HG03159 (cell line): ENCODE measurements around the gene SLC44A4.
"Not testable (repeated sequence)": the region's sequence is repeated elsewhere in the genome, so short reads cannot be mapped to it uniquely, and the experiment has no call there.

Experiments used
- ATAC-seq: cut with Tn5 transposase; IDR thresholded peaks from one replicate; pipeline ENCODE4 v1.9.1; 2021; ENCODE audit warnings: mild to moderate bottlenecking, moderate library complexity; ENCODE audit not compliant: unreplicated experiment

SLC44A4 gene

GRCh38 chr6:31878726-31879125, at the start of gene SLC44A4:
Gene SLC44A4 (minus strand): TSS chr6:31878997. CDS start chr6:31878980, 17 bp downstream.
- ATAC-seq, result no peak

- no peak for ATAC-seq
These were observed 49.8 kb upstream of the SLC44A4 start for GRCh38 chr6:31928672-31928939.

GRCh38 chr6:31927863-31928671, 49.3 kb upstream of the SLC44A4 start:
- ATAC-seq, result no peak

GRCh38 chr6:31927242-31927862, 48.6 kb upstream of the SLC44A4 start, which contains the start of gene C2:
Gene C2 (plus strand): TSS chr6:31927717. CDS start chr6:31927753, 36 bp downstream.
- ATAC-seq, result no peak

- no peak for ATAC-seq
These were observed 44.1 kb upstream of the SLC44A4 start for GRCh38 chr6:31922942-31923341.

- ATAC-seq, result no peak
These were observed 42.0 kb upstream of the SLC44A4 start for GRCh38 chr6:31920811-31921210.

- no peak for ATAC-seq
These were observed 41.0 kb upstream of the SLC44A4 start for GRCh38 chr6:31919624-31920303.

- ATAC-seq, result no peak
These were observed 39.4 kb upstream of the SLC44A4 start for GRCh38 chr6:31918069-31918720.

- ATAC-seq, result no peak
These were observed 37.0 kb upstream of the SLC44A4 start for GRCh38 chr6:31915756-31916155.

- no peak for ATAC-seq
These were observed 36.6 kb upstream of the SLC44A4 start for GRCh38 chr6:31915351-31915750.

GRCh38 chr6:31911826-31912585, 33.2 kb upstream of the SLC44A4 start:
- ATAC-seq, result no peak

GRCh38 chr6:31909298-31909697, 30.5 kb upstream of the SLC44A4 start:
- not testable (repeated sequence) for ATAC-seq

GRCh38 chr6:31908791-31909190, 30.0 kb upstream of the SLC44A4 start:
- no peak for ATAC-seq

GRCh38 chr6:31908255-31908654, 29.5 kb upstream of the SLC44A4 start:
- ATAC-seq, result not testable (repeated sequence)

GRCh38 chr6:31907158-31907813, 28.5 kb upstream of the SLC44A4 start:
- no peak for ATAC-seq

- ATAC-seq, result not testable (repeated sequence)
These were observed 27.9 kb upstream of the SLC44A4 start for GRCh38 chr6:31906727-31907126.

GRCh38 chr6:31906122-31906521, 27.3 kb upstream of the SLC44A4 start:
- ATAC-seq, result no peak

- ATAC-seq, result no peak
These were observed 26.2 kb upstream of the SLC44A4 start for GRCh38 chr6:31905041-31905440.

GRCh38 chr6:31903957-31904356, 25.2 kb upstream of the SLC44A4 start:
- ATAC-seq, result no peak

GRCh38 chr6:31901953-31902643, 23.3 kb upstream of the SLC44A4 start, which contains the start of gene ZBTB12:
Gene ZBTB12 (minus strand): TSS chr6:31902086. CDS start chr6:31901305, 781 bp downstream.
- ATAC-seq, result no peak
